GM19023 (cell line): ENCODE results near the gene TRPM1.
A peak's percentile ranks its signal among the peaks of the same experiment; 100 is the strongest.

Experiments
- ATAC-seq: cut with Tn5 transposase; IDR thresholded peaks from one replicate; pipeline ENCODE4 v1.9.1; 2021; ENCODE audit warnings: mild to moderate bottlenecking, moderate library complexity; ENCODE audit not compliant: unreplicated experiment

Gene TRPM1

GRCh38 chr15:31051496-31052080 is 49.9 kb downstream of the TRPM1 start:
- no peak for ATAC-seq

GRCh38 chr15:31050953-31051352 is 50.6 kb downstream of the TRPM1 start:
- no peak for ATAC-seq

GRCh38 chr15:31049682-31050615 is 51.6 kb downstream of the TRPM1 start:
- no peak for ATAC-seq

- no peak for ATAC-seq
These were observed 52.4 kb downstream of the TRPM1 start for GRCh38 chr15:31049111-31049510.

- ATAC-seq = no peak
These were observed 54.1 kb downstream of the TRPM1 start for GRCh38 chr15:31047437-31047836.

GRCh38 chr15:31046759-31047359 is 54.7 kb downstream of the TRPM1 start:
- no peak for ATAC-seq

GRCh38 chr15:31045606-31046005 is 55.9 kb downstream of the TRPM1 start:
- no peak for ATAC-seq

GRCh38 chr15:31042751-31043150 is 58.8 kb downstream of the TRPM1 start:
- ATAC-seq = no peak

GRCh38 chr15:31041610-31042009 is 59.9 kb downstream of the TRPM1 start:
- no peak for ATAC-seq

GRCh38 chr15:31040611-31041010 is 60.9 kb downstream of the TRPM1 start:
- ATAC-seq = no peak

- ATAC-seq = no peak
These were observed 61.6 kb downstream of the TRPM1 start for GRCh38 chr15:31039961-31040360.

GRCh38 chr15:31037731-31038477 is 63.6 kb downstream of the TRPM1 start:
- ATAC-seq = no peak

- ATAC-seq = no peak
These were observed 64.7 kb downstream of the TRPM1 start for GRCh38 chr15:31036783-31037182.

GRCh38 chr15:31035610-31036009 is 65.9 kb downstream of the TRPM1 start:
- ATAC-seq = no peak

- ATAC-seq = no peak
These were observed 67.4 kb downstream of the TRPM1 start for GRCh38 chr15:31034152-31034551.

- ATAC-seq = no peak
These were observed 68.6 kb downstream of the TRPM1 start for GRCh38 chr15:31032961-31033371.

- ATAC-seq = peak; percentile 83
These were observed 70.0 kb downstream of the TRPM1 start for GRCh38 chr15:31031471-31032067.

GRCh38 chr15:31027910-31028578 is 73.5 kb downstream of the TRPM1 start:
- ATAC-seq = no peak

GRCh38 chr15:31025996-31026395 is 75.5 kb downstream of the TRPM1 start:
- no peak for ATAC-seq

GRCh38 chr15:31024979-31025378 is 76.5 kb downstream of the TRPM1 start:
- no peak for ATAC-seq
